GM12878 (cell line): ENCODE data around the gene GPR119. TPM values are rescaled to one million over a fixed set of nuclear protein-coding genes. Genes with fewer than 3 reads are reported as not detected.
"Not testable (repeated sequence)": the region's sequence is repeated elsewhere in the genome, so short reads cannot be mapped to it uniquely, and the experiment has no call there.

ENCODE experiments used
- ATAC-seq: fragments of 200-7000 bp; cut with Tn5 transposase; 3 replicates; pipeline ENCODE4 v1.9.1; 2020; ENCODE audit warnings: mild to moderate bottlenecking, moderate library complexity
- BruUV-seq: library from RNA; stranded (reverse); fragments of 400-500 nt; replicated peaks from 2 replicates; lab custom pipeline; 2021; lab: Mats Ljungman, UMichigan
- CTCF ChIA-PET: fragments of 300-600 bp; sonication (Branson Sonifier 250); formaldehyde crosslinking; extraction: SDS; loops from one replicate; lab custom pipeline; 2021; ENCODE audit warnings: inconsistent platforms; lab: Yijun Ruan, JAX
- POLR2A ChIA-PET: fragments of 350-600 bp; formaldehyde crosslinking; extraction: SDS; loops from one replicate; lab custom pipeline; 2021; ENCODE audit warnings: inconsistent platforms; lab: Charles Lee
- RAD21 ChIA-PET: fragments of 300-600 bp; sonication (Branson Sonifier 250); formaldehyde crosslinking; loops from one replicate; lab custom pipeline; 2023; ENCODE audit warnings: antibody characterized with exemption; ENCODE audit not compliant: unreplicated experiment; lab: Charles Lee
- SMC1A ChIA-PET: fragments of 300-600 bp; sonication (Branson Sonifier 250); formaldehyde crosslinking; loops from one replicate; lab custom pipeline; 2023; ENCODE audit not compliant: unreplicated experiment, uncharacterized antibody; lab: Charles Lee
- DNase-seq: peaks from one replicate; pipeline ENCODE4 v3.0.0-alpha.2; 2011; ENCODE audit warnings: low read depth, low spot score
- FAIRE-seq: peaks from 3 replicates; lab custom pipeline; 2011; peaks lifted over from hg19 to GRCh38; lab: Jason Lieb, UNC
- H2AFZ ChIP-seq: 2 replicates; pipeline ENCODE4 v1.6.0; 2011; ENCODE audit warnings: low read depth, low read length, control low read depth; ENCODE audit not compliant: control insufficient read depth
- H3K27ac ChIP-seq: 2 replicates; pipeline ENCODE4 v1.5.1; 2011; ENCODE audit warnings: control low read depth; ENCODE audit not compliant: control insufficient read depth, insufficient read depth
- H3K27me3 ChIP-seq, 2 experiments: replicated peaks in 1 of 2; 2 replicates each; pipeline versions ENCODE4 v1.6.0 to v1.6.1; 2011; ENCODE audit warnings: low read length in 1 of 2; ENCODE audit not compliant: control insufficient read depth in 2 of 2, insufficient read depth in 2 of 2
- H3K36me3 ChIP-seq, 2 experiments: 2 replicates each; pipeline ENCODE4 v1.5.1; 2011; ENCODE audit warnings: low read length in 1 of 2; ENCODE audit not compliant: control insufficient read depth in 2 of 2, insufficient read depth in 2 of 2
- H3K4me1 ChIP-seq: 2 replicates; pipeline ENCODE4 v1.6.1; 2011; ENCODE audit warnings: mild to moderate bottlenecking, low read length, moderate library complexity, mixed read lengths; ENCODE audit not compliant: control insufficient read depth, insufficient read depth
- H3K4me2 ChIP-seq: 2 replicates; pipeline ENCODE4 v1.6.0; 2011; ENCODE audit warnings: control low read depth; ENCODE audit not compliant: control insufficient read depth, insufficient read depth
- H3K4me3 ChIP-seq: fragments of 200-600 bp; sonication (generic); 2 replicates; pipeline ENCODE4 v1.5.1; 2016
- H3K79me2 ChIP-seq: 2 replicates; pipeline ENCODE4 v1.6.0; 2011; ENCODE audit warnings: low read length; ENCODE audit not compliant: control insufficient read depth, insufficient read depth
- H3K9ac ChIP-seq: 2 replicates; pipeline ENCODE4 v1.8.0; 2011; ENCODE audit warnings: low read length, control low read depth, mixed read lengths; ENCODE audit not compliant: control insufficient read depth, insufficient read depth
- H3K9me3 ChIP-seq: replicated peaks from 3 replicates; pipeline ENCODE4 v1.5.1; 2011; ENCODE audit warnings: mild to moderate bottlenecking, low read length; ENCODE audit not compliant: control insufficient read depth, insufficient read depth
- H4K20me1 ChIP-seq: 2 replicates; pipeline ENCODE4 v1.6.0; 2011; ENCODE audit not compliant: control insufficient read depth, insufficient read depth
- ESRRA ChIP-seq: IDR thresholded peaks from 2 replicates; pipeline ENCODE4 v1.6.1; 2012; ENCODE audit warnings: mild to moderate bottlenecking, low read length, improper control_type of control experiment
- MTA2 ChIP-seq: fragments of 450-650 bp; IDR thresholded peaks from 2 replicates; pipeline ENCODE4 v1.6.1; 2016; ENCODE audit warnings: low read depth, mild to moderate bottlenecking, moderate library complexity
- POLR2AphosphoS5 ChIP-seq: IDR thresholded peaks from 2 replicates; pipeline ENCODE4 v1.6.1; 2011; ENCODE audit warnings: mild to moderate bottlenecking, low read length, inconsistent platforms
- SPI1 ChIP-seq: IDR thresholded peaks from 2 replicates; pipeline ENCODE4 v1.6.1; 2011; ENCODE audit warnings: low read depth, mild to moderate bottlenecking, low read length, moderate library complexity, borderline replicate concordance; ENCODE audit not compliant: insufficient read depth
- TCF7 ChIP-seq: IDR thresholded peaks from 2 replicates; pipeline ENCODE4 v1.6.1; 2014; ENCODE audit warnings: antibody characterized with exemption, borderline replicate concordance
- WGBS: methylation state at CpG from one replicate; pipeline ENCODE4 v1.1.6; 2016; ENCODE audit warnings: low lambda C conversion rate; ENCODE audit not compliant: insufficient replicate concordance, insufficient coverage; ENCODE audit errors: missing lambda C conversion rate; 5-methylcytosine and 5-hydroxymethylcytosine counted together
- in situ Hi-C: fragments of 300-500 bp; cut with MboI; formaldehyde crosslinking; loops from 9 replicates; pipeline ENCODE4 v1.14.3; 2018; ENCODE audit warnings: mixed read lengths
- intact Hi-C: fragments of 100-400 bp; cut with micrococcal nuclease; formaldehyde crosslinking; loops from one replicate; pipeline ENCODE4 v1.14.2; 2022; ENCODE audit not compliant: unreplicated experiment
- polyA plus RNA-seq, 11 experiments: library from polyadenylated mRNA; depleted of rRNA in 4 of 11; unstranded in 6 of 11; stranded (reverse) in 5 of 11; fragments of >200 nt; fragmentation: Nextera tagmentation in 4 of 11; fragmentation: Illumina TruSeq in 1 of 11; extraction: Ambion mirVana in 4 of 11; extraction: Trizol in 1 of 11; gene quantifications; 1 replicate in 1 of 11; 2 replicates in 10 of 11; pipeline versions ENCODE4 v1.2.1 to v1.2.3, GENCODE V29; 2011 to 2016; ENCODE audit warnings: inconsistent platforms in 2 of 11, missing spikeins in 2 of 11, low read depth in 1 of 11
- total RNA-seq, 4 experiments: library from RNA; depleted of rRNA in 3 of 4; stranded (reverse); fragments of >200 nt in 3 of 4; fragmentation: Illumina TruSeq in 1 of 4; extraction: Trizol in 1 of 4; gene quantifications; 2 replicates each; pipeline versions ENCODE4 v1.2.1 to v1.2.3, GENCODE V29; 2013 to 2021
- TF ChIP-seq, protein P1 (sequence below): fragments of 450-650 bp; IDR thresholded peaks from 2 replicates; pipeline ENCODE4 v1.6.1; 2017; ENCODE audit warnings: mild to moderate bottlenecking, moderate library complexity

Gene GPR119
- total and polyA plus RNA-seq, 10 of the 15 experiments (the other 5 are each of a cell fraction or from before 2014, with no cell fraction given): not detected

DNA sequence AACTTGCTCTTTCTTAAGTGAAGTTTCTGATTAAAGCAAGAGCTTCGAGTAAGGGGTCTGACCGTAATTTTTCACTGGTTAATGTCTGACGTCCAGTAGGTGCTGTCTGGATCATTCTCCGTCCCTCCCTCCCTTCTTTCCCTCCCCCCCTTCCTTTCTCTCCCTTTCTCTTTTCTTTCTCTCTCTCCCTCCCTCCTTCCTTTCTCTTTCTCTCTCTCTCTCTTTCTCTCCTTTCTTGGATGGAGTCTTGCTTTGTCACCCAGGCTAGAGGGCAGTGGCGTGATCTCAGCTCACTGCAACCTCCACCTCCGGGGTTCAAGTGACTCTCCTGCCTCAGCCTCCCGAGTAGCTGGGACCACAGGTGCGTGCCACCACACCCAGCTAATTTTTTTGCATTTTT is 46.6 kb downstream of the GPR119 start:
- intact Hi-C loops: loop anchor here (10.0 kb wide), 1 partner anchor 196 kb away; no protein-coding TSS in a partner anchor
- H3K9ac ChIP-seq, FAIRE-seq: not testable (repeated sequence)

DNA sequence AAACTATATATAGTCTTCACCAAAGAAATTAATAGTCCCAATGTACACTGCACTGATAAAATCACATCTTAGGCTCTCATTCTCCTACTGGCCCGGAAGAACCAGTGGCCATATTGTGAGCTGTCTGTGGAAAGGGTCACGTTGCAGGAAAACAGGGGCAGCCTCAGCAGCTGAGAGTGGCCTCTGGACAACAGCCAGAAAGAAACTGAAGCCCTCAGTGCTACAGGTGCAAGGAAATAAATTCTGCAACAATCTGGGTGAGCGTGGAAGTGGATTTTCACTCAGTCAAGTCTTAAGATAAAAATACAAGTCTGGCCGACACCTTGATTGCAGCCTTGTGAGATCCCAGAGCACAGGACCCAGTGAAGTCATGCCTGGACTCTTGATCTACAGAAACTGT is 48.9 kb downstream of the GPR119 start:
- Histone ChIP-seq H3K36me3 (no peaks in the 10 kb centered on the region), H3K9me3 (no peaks in the 10 kb centered on the region), H2AFZ (no peak overlapping the region), H3K4me2 (no peak overlapping the region), H3K4me1 (no peaks in the 10 kb centered on the region), H3K4me3 (no peak overlapping the region), H3K9ac (no peak overlapping the region), H3K27ac (no peak overlapping the region), H3K79me2 (no peaks in the 10 kb centered on the region), H3K27me3 (no peaks in the 10 kb centered on the region), H4K20me1 (no peaks in the 10 kb centered on the region)
- no TSS peak for BruUV-seq
- RAD21 ChIA-PET: no interaction called here
- ATAC-seq (no peak), FAIRE-seq (no peak), DNase-seq (no peak)
- in situ Hi-C loops: no loop called here
- WGBS: 40% methylated on average over 4 of the region's 4 CpGs
- SMC1A ChIA-PET: no interaction called here
- CTCF ChIA-PET: no interaction called here
- TF ChIP-seq, protein P1, sequence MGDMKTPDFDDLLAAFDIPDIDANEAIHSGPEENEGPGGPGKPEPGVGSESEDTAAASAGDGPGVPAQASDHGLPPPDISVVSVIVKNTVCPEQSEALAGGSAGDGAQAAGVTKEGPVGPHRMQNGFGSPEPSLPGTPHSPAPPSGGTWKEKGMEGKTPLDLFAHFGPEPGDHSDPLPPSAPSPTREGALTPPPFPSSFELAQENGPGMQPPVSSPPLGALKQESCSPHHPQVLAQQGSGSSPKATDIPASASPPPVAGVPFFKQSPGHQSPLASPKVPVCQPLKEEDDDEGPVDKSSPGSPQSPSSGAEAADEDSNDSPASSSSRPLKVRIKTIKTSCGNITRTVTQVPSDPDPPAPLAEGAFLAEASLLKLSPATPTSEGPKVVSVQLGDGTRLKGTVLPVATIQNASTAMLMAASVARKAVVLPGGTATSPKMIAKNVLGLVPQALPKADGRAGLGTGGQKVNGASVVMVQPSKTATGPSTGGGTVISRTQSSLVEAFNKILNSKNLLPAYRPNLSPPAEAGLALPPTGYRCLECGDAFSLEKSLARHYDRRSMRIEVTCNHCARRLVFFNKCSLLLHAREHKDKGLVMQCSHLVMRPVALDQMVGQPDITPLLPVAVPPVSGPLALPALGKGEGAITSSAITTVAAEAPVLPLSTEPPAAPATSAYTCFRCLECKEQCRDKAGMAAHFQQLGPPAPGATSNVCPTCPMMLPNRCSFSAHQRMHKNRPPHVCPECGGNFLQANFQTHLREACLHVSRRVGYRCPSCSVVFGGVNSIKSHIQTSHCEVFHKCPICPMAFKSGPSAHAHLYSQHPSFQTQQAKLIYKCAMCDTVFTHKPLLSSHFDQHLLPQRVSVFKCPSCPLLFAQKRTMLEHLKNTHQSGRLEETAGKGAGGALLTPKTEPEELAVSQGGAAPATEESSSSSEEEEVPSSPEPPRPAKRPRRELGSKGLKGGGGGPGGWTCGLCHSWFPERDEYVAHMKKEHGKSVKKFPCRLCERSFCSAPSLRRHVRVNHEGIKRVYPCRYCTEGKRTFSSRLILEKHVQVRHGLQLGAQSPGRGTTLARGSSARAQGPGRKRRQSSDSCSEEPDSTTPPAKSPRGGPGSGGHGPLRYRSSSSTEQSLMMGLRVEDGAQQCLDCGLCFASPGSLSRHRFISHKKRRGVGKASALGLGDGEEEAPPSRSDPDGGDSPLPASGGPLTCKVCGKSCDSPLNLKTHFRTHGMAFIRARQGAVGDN: no peak
- no peak for TF ChIP-seq POLR2AphosphoS5
- no peak for TF ChIP-seq TCF7
- TF ChIP-seq ESRRA: no peak
- no peak for TF ChIP-seq MTA2
- no peak for TF ChIP-seq SPI1
- POLR2A ChIA-PET: no interaction called here
- intact Hi-C loops: loop anchor here (10.0 kb wide), 1 partner anchor 198 kb away; no protein-coding TSS in a partner anchor

More for the DNA sequence above, 46.6 kb downstream of the GPR119 start:
- H3K79me2 ChIP-seq, CTCF ChIA-PET, H3K4me1 ChIP-seq, H3K36me3 ChIP-seq, H3K27ac ChIP-seq, H3K9me3 ChIP-seq, H4K20me1 ChIP-seq, ATAC-seq, POLR2A ChIA-PET, RAD21 ChIA-PET, in situ Hi-C loops, DNase-seq, BruUV-seq, H3K27me3 ChIP-seq, H2AFZ ChIP-seq: not testable (repeated sequence)
- peak overlapping the region; percentile 67; the same call in 1 of the 2 replicates for H3K4me3 ChIP-seq
- peak overlapping the region; percentile 76; the same call in 1 of the 2 replicates for H3K4me2 ChIP-seq
- 43% methylated on average over 8 of the region's 8 CpGs for WGBS
- SMC1A ChIA-PET: interaction anchor here (1.1 kb wide), 1 partner anchor 68 kb away, joined by 3 read pairs; no protein-coding TSS in a partner anchor
